ENCODE measurements around the gene BRME1.

BRME1 gene

GRCh38 chr19:13846557-13847406 lies 59.1 kb downstream of the BRME1 start (continued):
- TF ChIP-seq GLI2 (tag by site-specific recombination; IDR thresholded peaks at IDR 0.05; ENCODE audit: borderline replicate concordance, low read depth), result peak; percentile 27; the same call in 1 of the 2 replicates
- peak; percentile 91 for TF ChIP-seq ZNF639 (tag by site-specific recombination; IDR thresholded peaks at IDR 0.05)
- no peak for TF ChIP-seq TRIM28 (IDR thresholded peaks at IDR 0.05; ENCODE audit: borderline replicate concordance, low read length)
- TF ChIP-seq ZBTB10 (tag by site-specific recombination; IDR thresholded peaks at IDR 0.05), result peak; percentile 98
- TF ChIP-seq ZBTB17 (tag by site-specific recombination; IDR thresholded peaks at IDR 0.05), result 0 out of 2 replicates have a peak, but pooled peaks have one; percentile 8
- peak; percentile 71; the same call in 1 of the 2 replicates for TF ChIP-seq ZSCAN18 (tag by site-specific recombination; IDR thresholded peaks at IDR 0.05)
- 0 out of 2 replicates have a peak, but pooled peaks have one; percentile 25 for TF ChIP-seq ZNF513 (tag by site-specific recombination; IDR thresholded peaks at IDR 0.05)
- no peak for TF ChIP-seq ZNF654 (tag by site-specific recombination; IDR thresholded peaks at IDR 0.05; ENCODE audit: low read depth)
- TF ChIP-seq SP2 (tag by site-specific recombination; IDR thresholded peaks at IDR 0.05), result peak; percentile 19
- TF ChIP-seq ZNF501 (tag by site-specific recombination; IDR thresholded peaks at IDR 0.05), result no peak
- TF ChIP-seq ZNF837 (tag by site-specific recombination; IDR thresholded peaks at IDR 0.05), result no peak
- TF ChIP-seq PATZ1 (tag by site-specific recombination; IDR thresholded peaks at IDR 0.05), result peak; percentile 100
- peak; percentile 91 for TF ChIP-seq IKZF3 (tag by site-specific recombination; IDR thresholded peaks at IDR 0.05)
- TF ChIP-seq KLF1 (tag by site-specific recombination; IDR thresholded peaks at IDR 0.05), result peak; percentile 79
- TF ChIP-seq ZNF596 (tag by site-specific recombination; IDR thresholded peaks at IDR 0.05), result peak; percentile 29; the same call in 1 of the 2 replicates
- TF ChIP-seq ZNF600 (tag by site-specific recombination; IDR thresholded peaks at IDR 0.05), result peak; percentile 84
- TF ChIP-seq ZNF843 (tag by site-specific recombination; IDR thresholded peaks at IDR 0.05), result peak; percentile 47; the same call in 1 of the 2 replicates
- TF ChIP-seq ZSCAN30 (tag by site-specific recombination; IDR thresholded peaks at IDR 0.05), result peak; percentile 88
- peak; percentile 96 for TF ChIP-seq ZNF335 (tag by site-specific recombination; conservative IDR thresholded peaks at IDR 0.05)
- no peak for TF ChIP-seq ZNF148 (tag by site-specific recombination; IDR thresholded peaks at IDR 0.05; ENCODE audit: borderline replicate concordance)
- peak; percentile 89 for TF ChIP-seq SP7 (tag by site-specific recombination; IDR thresholded peaks at IDR 0.05)
- peak; percentile 61; the same call in 1 of the 2 replicates for TF ChIP-seq ZBTB44 (tag by site-specific recombination; IDR thresholded peaks at IDR 0.05)
- TF ChIP-seq ZSCAN4 (tag by site-specific recombination; IDR thresholded peaks at IDR 0.05), result 0 out of 2 replicates have a peak, but pooled peaks have one; percentile 15

Measured in HEK293 (cell line).